Activated CD8-positive, alpha-beta memory T cell treated with anti-CD3 and anti-CD28 coated beads, Interleukin-2, amount 50 U/mL, for 1 hour (primary cell): Measurements from ENCODE around the gene LRRC28.

ENCODE experiments used
- DNase-seq: peaks from one replicate; pipeline ENCODE4 v3.0.0-alpha.2; 2020; ENCODE audit errors: extremely low read depth

Gene LRRC28

GRCh38 chr15:99305761-99306505, 54.7 kb downstream of the LRRC28 start:
- DNase-seq = no peak

- no peak for DNase-seq
Observed at GRCh38 chr15:99306694-99307338, 55.5 kb downstream of the LRRC28 start.

GRCh38 chr15:99307735-99308134, 56.5 kb downstream of the LRRC28 start:
- no peak for DNase-seq

- no peak for DNase-seq
Observed at GRCh38 chr15:99310745-99311144, 59.5 kb downstream of the LRRC28 start.

GRCh38 chr15:99312228-99312627, 60.9 kb downstream of the LRRC28 start:
- DNase-seq = no peak

GRCh38 chr15:99312794-99313193, 61.5 kb downstream of the LRRC28 start:
- DNase-seq = no peak

- no peak for DNase-seq
Observed at GRCh38 chr15:99315636-99316035, 64.4 kb downstream of the LRRC28 start.

- DNase-seq = no peak
Observed at GRCh38 chr15:99320374-99321215, 69.3 kb downstream of the LRRC28 start.

- DNase-seq = no peak
Observed at GRCh38 chr15:99321468-99321867, 70.2 kb downstream of the LRRC28 start.

GRCh38 chr15:99322643-99323405, 71.5 kb downstream of the LRRC28 start:
- DNase-seq = no peak

GRCh38 chr15:99324082-99324620, 72.9 kb downstream of the LRRC28 start:
- DNase-seq = no peak

- no peak for DNase-seq
Observed at GRCh38 chr15:99324700-99325099, 73.4 kb downstream of the LRRC28 start.

GRCh38 chr15:99326235-99326634, 75.0 kb downstream of the LRRC28 start:
- DNase-seq = no peak

GRCh38 chr15:99328106-99329072, 77.1 kb downstream of the LRRC28 start:
- no peak for DNase-seq

- DNase-seq = no peak
Observed at GRCh38 chr15:99331381-99331780, 80.1 kb downstream of the LRRC28 start.

- DNase-seq = no peak
Observed at GRCh38 chr15:99333413-99333812, 82.1 kb downstream of the LRRC28 start.

GRCh38 chr15:99333981-99334380, 82.7 kb downstream of the LRRC28 start:
- DNase-seq = no peak

GRCh38 chr15:99335508-99335907, 84.2 kb downstream of the LRRC28 start:
- no peak for DNase-seq

- no peak for DNase-seq
Observed at GRCh38 chr15:99336794-99337193, 85.5 kb downstream of the LRRC28 start.

- DNase-seq = no peak
Observed at GRCh38 chr15:99340347-99340746, 89.1 kb downstream of the LRRC28 start.
